ENCODE results near the gene TRIO. TPM values are rescaled to one million over a fixed set of nuclear protein-coding genes. Genes with fewer than 3 reads are reported as not detected.

TRIO gene
- total RNA-seq, 2 experiments from 2014 or later: 4.1 to 6.5 TPM

GRCh38 chr5:14407746-14408175, 264.6 kb downstream of the TRIO start:
- no peak for ATAC-seq (ENCODE audit: poor library complexity)
- H3K27ac Mint-ChIP-seq: no peak overlapping the region
- no peaks in the 10 kb centered on the region for H3K36me3 Mint-ChIP-seq (ENCODE audit: low read depth)
- no peaks in the 10 kb centered on the region for H3K27me3 ChIP-seq (ENCODE audit: control insufficient read depth in 1 of 2, insufficient read depth in 2 of 2, low read length in 2 of 2)
- intact Hi-C loops (cut with DNase I, micrococcal nuclease): no loop called here
- H3K4me3 Mint-ChIP-seq: no peak overlapping the region
- POLR2A ChIA-PET: no interaction called here
- no peak overlapping the region for H3K27ac ChIP-seq (ENCODE audit: low read depth in 1 of 2, low read length in 2 of 2)
- TF ChIP-seq CTCF (IDR thresholded peaks at IDR 0.05): no peak
- H3K9me3 Mint-ChIP-seq: no peaks in the 10 kb centered on the region
- H3K9me3 ChIP-seq (ENCODE audit: control insufficient read depth in 1 of 2, insufficient read depth in 1 of 2, low read length in 2 of 2): peaks cover 0 to 10% of the 10 kb centered on the region in 2 experiments
- no peak overlapping the region for H3K4me3 ChIP-seq (ENCODE audit: low read length)
- H3K4me1 Mint-ChIP-seq (ENCODE audit: low read depth): peaks cover 7% of the 10 kb centered on the region
- DNase-seq: no peak
- CTCF ChIA-PET: no interaction called here
- H3K4me1 ChIP-seq (ENCODE audit: insufficient read depth, low read length): peaks cover 5% of the 10 kb centered on the region
- no peaks in the 10 kb centered on the region for H3K36me3 ChIP-seq (ENCODE audit: insufficient read depth, low read length)
- H3K27me3 Mint-ChIP-seq: no peaks in the 10 kb centered on the region

- Mint-ChIP-seq H3K4me3 (no peak overlapping the region), H3K36me3 (ENCODE audit: low read depth) (no peaks in the 10 kb centered on the region), H3K9me3 (no peaks in the 10 kb centered on the region), H3K4me1 (ENCODE audit: low read depth) (peaks cover 18% of the 10 kb centered on the region), H3K27me3 (no peaks in the 10 kb centered on the region), H3K27ac (peak overlapping the region; percentile 54)
- ATAC-seq (ENCODE audit: poor library complexity) (no peak), DNase-seq (no peak)
- H3K27me3 ChIP-seq (ENCODE audit: control insufficient read depth in 1 of 2, insufficient read depth in 2 of 2, low read length in 2 of 2): no peaks in the 10 kb centered on the region
- CTCF ChIA-PET: no interaction called here
- peaks cover 16% of the 10 kb centered on the region for H3K4me1 ChIP-seq (ENCODE audit: insufficient read depth, low read length)
- no peak overlapping the region for H3K27ac ChIP-seq (ENCODE audit: low read depth in 1 of 2, low read length in 2 of 2)
- no peak overlapping the region for H3K4me3 ChIP-seq (ENCODE audit: low read length)
- no peaks in the 10 kb centered on the region for H3K9me3 ChIP-seq (ENCODE audit: control insufficient read depth in 1 of 2, insufficient read depth in 1 of 2, low read length in 2 of 2)
- no peak for TF ChIP-seq CTCF (IDR thresholded peaks at IDR 0.05)
- POLR2A ChIA-PET: no interaction called here
- intact Hi-C loops (cut with DNase I, micrococcal nuclease): no loop called here
- no peaks in the 10 kb centered on the region for H3K36me3 ChIP-seq (ENCODE audit: insufficient read depth, low read length)
Measured at GRCh38 chr5:14408969-14409586, 265.9 kb downstream of the TRIO start.

GRCh38 chr5:14410068-14410393, 266.9 kb downstream of the TRIO start:
- peaks cover 28% of the 10 kb centered on the region for H3K4me1 Mint-ChIP-seq (ENCODE audit: low read depth)
- no peaks in the 10 kb centered on the region for H3K36me3 ChIP-seq (ENCODE audit: insufficient read depth, low read length)
- no peak overlapping the region for H3K27ac ChIP-seq (ENCODE audit: low read depth in 1 of 2, low read length in 2 of 2)
- DNase-seq (no peak), ATAC-seq (ENCODE audit: poor library complexity) (no peak)
- H3K4me1 ChIP-seq (ENCODE audit: insufficient read depth, low read length): peaks cover 25% of the 10 kb centered on the region
- no peak overlapping the region for H3K4me3 ChIP-seq (ENCODE audit: low read length)
- H3K27ac Mint-ChIP-seq: no peak overlapping the region
- no peaks in the 10 kb centered on the region for H3K9me3 ChIP-seq (ENCODE audit: control insufficient read depth in 1 of 2, insufficient read depth in 1 of 2, low read length in 2 of 2)
- H3K27me3 Mint-ChIP-seq: no peaks in the 10 kb centered on the region
- POLR2A ChIA-PET: no interaction called here
- no peak overlapping the region for H3K4me3 Mint-ChIP-seq
- CTCF ChIA-PET: no interaction called here
- H3K27me3 ChIP-seq (ENCODE audit: control insufficient read depth in 1 of 2, insufficient read depth in 2 of 2, low read length in 2 of 2): no peaks in the 10 kb centered on the region
- no peak for TF ChIP-seq CTCF (IDR thresholded peaks at IDR 0.05)
- no peaks in the 10 kb centered on the region for H3K36me3 Mint-ChIP-seq (ENCODE audit: low read depth)
- intact Hi-C loops (cut with DNase I, micrococcal nuclease): no loop called here
- no peaks in the 10 kb centered on the region for H3K9me3 Mint-ChIP-seq
